ENCODE results near the gene RFX3. TPM values are rescaled to one million over a fixed set of nuclear protein-coding genes. Genes with fewer than 3 reads are reported as not detected.

Gene RFX3
- total and polyA plus RNA-seq, 2 of the 13 experiments (the other 11 are each of a cell fraction or from before 2014, with no cell fraction given): 2.7 to 5.3 TPM

DNA sequence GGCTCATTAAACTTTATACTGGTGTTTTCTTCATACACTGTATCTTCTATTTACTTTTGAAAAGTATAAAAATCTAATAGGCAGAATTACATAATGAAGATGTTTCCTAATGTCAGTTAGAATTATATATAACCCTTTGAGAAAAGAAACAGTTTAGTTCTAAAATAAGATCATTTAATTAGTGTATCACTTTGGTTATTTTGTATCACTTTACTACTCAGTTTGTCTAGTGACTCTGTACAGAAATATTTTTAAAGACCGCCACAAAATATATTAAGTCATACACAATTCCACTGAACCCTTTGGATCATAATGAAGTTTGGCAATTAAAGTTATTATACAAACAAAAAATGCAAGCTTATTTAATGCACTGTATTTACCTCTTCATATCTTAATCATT is 15.0 kb downstream of the RFX3 start:
- Histone ChIP-seq H4K20me1 (ENCODE audit: insufficient read depth, low read length) (no peaks in the 10 kb centered on the region), H3K79me2 (ENCODE audit: insufficient read depth, low read length) (peaks cover 3% of the 10 kb centered on the region), H3K4me3 (replicated peaks in 1 of 3; ENCODE audit: insufficient read depth in 1 of 3, low read depth in 2 of 3, low read length in 3 of 3) (no peak overlapping the region), H3K27me3 (ENCODE audit: control insufficient read depth in 1 of 2, insufficient read depth in 2 of 2, low read length in 2 of 2) (no peaks in the 10 kb centered on the region), H3K9me3 (ENCODE audit: low read length) (no peaks in the 10 kb centered on the region), H3K36me3 (replicated peaks in 1 of 2; ENCODE audit: control insufficient read depth in 1 of 2, insufficient read depth in 2 of 2, low read length in 2 of 2) (no peaks in the 10 kb centered on the region), H3K4me2 (ENCODE audit: low read depth, low read length) (no peak overlapping the region), H2AFZ (ENCODE audit: low read length) (no peak overlapping the region), H3K27ac (ENCODE audit: extremely low read length, insufficient read depth, low read length) (no peak overlapping the region), H3K4me1 (ENCODE audit: insufficient read depth, low read length) (peaks cover 19% of the 10 kb centered on the region), H3K9ac (ENCODE audit: insufficient read depth, low read depth, low read length) (no peak overlapping the region)
- POLR2A ChIA-PET: no interaction called here
- BruUV-seq (replicated peaks): no TSS peak
- CTCF ChIA-PET (ENCODE audit: low intra/inter-chr PET ratio, low total read pairs): no interaction called here
- 100% methylated on average over 1 of the region's 1 CpG for WGBS (ENCODE audit: low lambda C conversion rate)
- in situ Hi-C loops (cut with HindIII; ENCODE audit: extremely low pct_ligation_motif_present, low pct_unique_long_range_greater_than_20kb): loop anchor here (5.0 to 25.0 kb wide), 2 partner anchors 33 to 673 kb away; partner anchors contain the start of gene PUM3
- FAIRE-seq (no peak), ATAC-seq (no peak), DNase-seq (ENCODE audit: low spot score) (no peak)
- intact Hi-C loops (cut with micrococcal nuclease; ENCODE audit: unreplicated experiment): no loop called here
- TF ChIP-seq MLLT10 (CRISPR knock-in tag; IDR thresholded peaks at IDR 0.05): no peak
- no peak for TF ChIP-seq ZNF12 (CRISPR knock-in tag; IDR thresholded peaks at IDR 0.05)
- TF ChIP-seq, protein P1, sequence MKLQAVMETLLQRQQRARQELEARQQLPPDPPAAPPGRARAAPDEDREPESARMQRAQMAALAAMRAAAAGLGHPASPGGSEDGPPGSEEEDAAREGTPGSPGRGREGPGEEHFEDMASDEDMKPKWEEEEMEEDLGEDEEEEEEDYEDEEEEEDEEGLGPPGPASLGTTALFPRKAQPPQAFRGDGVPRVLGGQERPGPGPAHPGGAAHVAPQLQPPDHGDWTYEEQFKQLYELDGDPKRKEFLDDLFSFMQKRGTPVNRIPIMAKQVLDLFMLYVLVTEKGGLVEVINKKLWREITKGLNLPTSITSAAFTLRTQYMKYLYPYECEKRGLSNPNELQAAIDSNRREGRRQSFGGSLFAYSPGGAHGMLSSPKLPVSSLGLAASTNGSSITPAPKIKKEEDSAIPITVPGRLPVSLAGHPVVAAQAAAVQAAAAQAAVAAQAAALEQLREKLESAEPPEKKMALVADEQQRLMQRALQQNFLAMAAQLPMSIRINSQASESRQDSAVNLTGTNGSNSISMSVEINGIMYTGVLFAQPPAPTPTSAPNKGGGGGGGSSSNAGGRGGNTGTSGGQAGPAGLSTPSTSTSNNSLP (IDR thresholded peaks at IDR 0.05; ENCODE audit: low read depth, low read length): no peak
- TF ChIP-seq, protein P2, sequence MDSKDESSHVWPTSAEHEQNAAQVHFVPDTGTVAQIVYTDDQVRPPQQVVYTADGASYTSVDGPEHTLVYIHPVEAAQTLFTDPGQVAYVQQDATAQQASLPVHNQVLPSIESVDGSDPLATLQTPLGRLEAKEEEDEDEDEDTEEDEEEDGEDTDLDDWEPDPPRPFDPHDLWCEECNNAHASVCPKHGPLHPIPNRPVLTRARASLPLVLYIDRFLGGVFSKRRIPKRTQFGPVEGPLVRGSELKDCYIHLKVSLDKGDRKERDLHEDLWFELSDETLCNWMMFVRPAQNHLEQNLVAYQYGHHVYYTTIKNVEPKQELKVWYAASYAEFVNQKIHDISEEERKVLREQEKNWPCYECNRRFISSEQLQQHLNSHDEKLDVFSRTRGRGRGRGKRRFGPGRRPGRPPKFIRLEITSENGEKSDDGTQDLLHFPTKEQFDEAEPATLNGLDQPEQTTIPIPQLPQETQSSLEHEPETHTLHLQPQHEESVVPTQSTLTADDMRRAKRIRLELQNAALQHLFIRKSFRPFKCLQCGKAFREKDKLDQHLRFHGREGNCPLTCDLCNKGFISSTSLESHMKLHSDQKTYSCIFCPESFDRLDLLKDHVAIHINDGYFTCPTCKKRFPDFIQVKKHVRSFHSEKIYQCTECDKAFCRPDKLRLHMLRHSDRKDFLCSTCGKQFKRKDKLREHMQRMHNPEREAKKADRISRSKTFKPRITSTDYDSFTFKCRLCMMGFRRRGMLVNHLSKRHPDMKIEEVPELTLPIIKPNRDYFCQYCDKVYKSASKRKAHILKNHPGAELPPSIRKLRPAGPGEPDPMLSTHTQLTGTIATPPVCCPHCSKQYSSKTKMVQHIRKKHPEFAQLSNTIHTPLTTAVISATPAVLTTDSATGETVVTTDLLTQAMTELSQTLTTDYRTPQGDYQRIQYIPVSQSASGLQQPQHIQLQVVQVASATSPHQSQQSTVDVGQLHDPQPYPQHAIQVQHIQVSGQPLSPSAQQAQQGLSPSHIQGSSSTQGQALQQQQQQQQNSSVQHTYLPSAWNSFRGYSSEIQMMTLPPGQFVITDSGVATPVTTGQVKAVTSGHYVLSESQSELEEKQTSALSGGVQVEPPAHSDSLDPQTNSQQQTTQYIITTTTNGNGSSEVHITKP (CRISPR knock-in tag; IDR thresholded peaks at IDR 0.05; ENCODE audit: low read depth): no peak
- TF ChIP-seq, protein P3, sequence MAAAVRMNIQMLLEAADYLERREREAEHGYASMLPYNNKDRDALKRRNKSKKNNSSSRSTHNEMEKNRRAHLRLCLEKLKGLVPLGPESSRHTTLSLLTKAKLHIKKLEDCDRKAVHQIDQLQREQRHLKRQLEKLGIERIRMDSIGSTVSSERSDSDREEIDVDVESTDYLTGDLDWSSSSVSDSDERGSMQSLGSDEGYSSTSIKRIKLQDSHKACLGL (CRISPR knock-in tag; IDR thresholded peaks at IDR 0.05): no peak
- TF ChIP-seq ZNF136 (CRISPR knock-in tag; IDR thresholded peaks at IDR 0.05; ENCODE audit: low read depth): no peak
- TF ChIP-seq ZSCAN21 (CRISPR knock-in tag; IDR thresholded peaks at IDR 0.05; ENCODE audit: borderline replicate concordance): no peak
- no peak for TF ChIP-seq TGIF2 (CRISPR knock-in tag; IDR thresholded peaks at IDR 0.05)
- no peak for TF ChIP-seq ARHGAP35 (CRISPR knock-in tag; IDR thresholded peaks at IDR 0.05; ENCODE audit: borderline replicate concordance)
- TF ChIP-seq MED13 (CRISPR knock-in tag; IDR thresholded peaks at IDR 0.05): no peak
- TF ChIP-seq, protein P4, sequence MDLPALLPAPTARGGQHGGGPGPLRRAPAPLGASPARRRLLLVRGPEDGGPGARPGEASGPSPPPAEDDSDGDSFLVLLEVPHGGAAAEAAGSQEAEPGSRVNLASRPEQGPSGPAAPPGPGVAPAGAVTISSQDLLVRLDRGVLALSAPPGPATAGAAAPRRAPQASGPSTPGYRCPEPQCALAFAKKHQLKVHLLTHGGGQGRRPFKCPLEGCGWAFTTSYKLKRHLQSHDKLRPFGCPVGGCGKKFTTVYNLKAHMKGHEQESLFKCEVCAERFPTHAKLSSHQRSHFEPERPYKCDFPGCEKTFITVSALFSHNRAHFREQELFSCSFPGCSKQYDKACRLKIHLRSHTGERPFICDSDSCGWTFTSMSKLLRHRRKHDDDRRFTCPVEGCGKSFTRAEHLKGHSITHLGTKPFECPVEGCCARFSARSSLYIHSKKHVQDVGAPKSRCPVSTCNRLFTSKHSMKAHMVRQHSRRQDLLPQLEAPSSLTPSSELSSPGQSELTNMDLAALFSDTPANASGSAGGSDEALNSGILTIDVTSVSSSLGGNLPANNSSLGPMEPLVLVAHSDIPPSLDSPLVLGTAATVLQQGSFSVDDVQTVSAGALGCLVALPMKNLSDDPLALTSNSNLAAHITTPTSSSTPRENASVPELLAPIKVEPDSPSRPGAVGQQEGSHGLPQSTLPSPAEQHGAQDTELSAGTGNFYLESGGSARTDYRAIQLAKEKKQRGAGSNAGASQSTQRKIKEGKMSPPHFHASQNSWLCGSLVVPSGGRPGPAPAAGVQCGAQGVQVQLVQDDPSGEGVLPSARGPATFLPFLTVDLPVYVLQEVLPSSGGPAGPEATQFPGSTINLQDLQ (CRISPR knock-in tag; IDR thresholded peaks at IDR 0.05): no peak
- no peak for TF ChIP-seq ZBTB7B (CRISPR knock-in tag; IDR thresholded peaks at IDR 0.05)
- no peak for TF ChIP-seq ZNF749 (CRISPR knock-in tag; IDR thresholded peaks at IDR 0.05; ENCODE audit: borderline replicate concordance)
- TF ChIP-seq ZZZ3 (CRISPR knock-in tag; IDR thresholded peaks at IDR 0.05; ENCODE audit: borderline replicate concordance): no peak
- no peak for TF ChIP-seq RBM22 (optimal IDR thresholded peaks at IDR 0.05; ENCODE audit: low read length)
- TF ChIP-seq, protein P5, sequence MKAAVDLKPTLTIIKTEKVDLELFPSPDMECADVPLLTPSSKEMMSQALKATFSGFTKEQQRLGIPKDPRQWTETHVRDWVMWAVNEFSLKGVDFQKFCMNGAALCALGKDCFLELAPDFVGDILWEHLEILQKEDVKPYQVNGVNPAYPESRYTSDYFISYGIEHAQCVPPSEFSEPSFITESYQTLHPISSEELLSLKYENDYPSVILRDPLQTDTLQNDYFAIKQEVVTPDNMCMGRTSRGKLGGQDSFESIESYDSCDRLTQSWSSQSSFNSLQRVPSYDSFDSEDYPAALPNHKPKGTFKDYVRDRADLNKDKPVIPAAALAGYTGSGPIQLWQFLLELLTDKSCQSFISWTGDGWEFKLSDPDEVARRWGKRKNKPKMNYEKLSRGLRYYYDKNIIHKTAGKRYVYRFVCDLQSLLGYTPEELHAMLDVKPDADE (CRISPR knock-in tag; IDR thresholded peaks at IDR 0.05): no peak

All from HepG2 (cell line).